ENCODE data around the gene ACOXL. TPM values are rescaled to one million over a fixed set of nuclear protein-coding genes. Genes with fewer than 3 reads are reported as not detected.

Gene ACOXL
- total RNA-seq, 1 donor from 2014 or later = under 0.01 TPM

GRCh38 chr2:111157071-111157661, 424.8 kb downstream of the ACOXL start:
- DNase-seq (ENCODE audit: low read depth, low spot score) = no peak

GRCh38 chr2:111157798-111158197, 425.4 kb downstream of the ACOXL start:
- no peak for DNase-seq (ENCODE audit: low read depth, low spot score)

GRCh38 chr2:111159641-111160040, 427.3 kb downstream of the ACOXL start:
- DNase-seq (ENCODE audit: low read depth, low spot score) = no peak

GRCh38 chr2:111160758-111161157, 428.4 kb downstream of the ACOXL start:
- peak; percentile 43 for DNase-seq (ENCODE audit: low read depth, low spot score)

DNA sequence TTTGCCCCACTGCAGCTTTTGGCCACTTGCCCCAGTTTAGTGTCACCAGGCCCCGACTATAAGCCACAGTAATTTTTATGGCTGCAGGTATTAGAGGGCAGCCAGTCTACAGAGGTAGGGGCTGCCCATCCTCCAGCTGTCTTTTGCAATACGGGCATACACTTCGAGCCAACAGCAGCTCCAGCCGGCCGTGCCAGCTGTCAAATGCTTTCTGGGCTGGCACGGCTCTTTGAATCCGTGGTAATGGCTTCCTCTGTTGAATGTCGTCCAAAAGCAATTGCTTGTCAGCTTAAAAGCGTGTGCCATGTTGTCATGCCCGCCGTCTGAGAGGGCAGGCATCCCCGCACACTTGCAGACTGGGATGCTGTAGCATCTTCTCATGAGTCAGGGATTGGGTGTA, 429.6 kb downstream of the ACOXL start:
- no peak for DNase-seq (ENCODE audit: low read depth, low spot score)

DNA sequence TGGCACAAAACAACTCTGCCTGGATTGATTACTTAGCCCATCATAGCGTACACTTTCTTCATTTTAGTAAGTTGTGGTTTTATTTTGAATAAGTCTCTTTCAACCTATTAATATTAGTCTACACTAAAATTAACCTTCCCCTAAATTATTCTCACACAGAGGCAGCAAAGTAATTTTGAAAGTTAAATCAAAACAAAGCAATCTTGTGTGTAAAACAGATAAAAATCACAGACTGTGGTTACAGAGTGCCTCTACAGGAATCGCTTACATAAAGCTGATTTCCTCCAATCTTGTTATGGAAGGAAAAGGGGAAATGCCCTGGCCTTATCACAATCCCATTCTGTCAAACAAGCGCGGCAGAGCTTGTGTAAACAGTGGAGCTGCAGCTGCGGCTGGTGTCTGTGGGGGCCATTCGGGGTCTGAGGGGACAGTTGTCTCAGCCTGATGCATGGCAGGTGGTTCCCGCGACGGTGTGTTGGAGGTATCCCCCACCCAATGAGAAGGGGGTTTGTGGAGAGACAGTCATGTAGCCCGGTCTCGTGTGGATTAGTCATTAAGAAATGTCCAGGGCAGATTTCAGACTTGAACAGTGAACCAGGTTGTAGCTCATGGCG, 430.5 kb downstream of the ACOXL start:
- peak; percentile 71 for DNase-seq (ENCODE audit: low read depth, low spot score)

GRCh38 chr2:111164078-111164477, 431.7 kb downstream of the ACOXL start:
- no peak for DNase-seq (ENCODE audit: low read depth, low spot score)

DNA sequence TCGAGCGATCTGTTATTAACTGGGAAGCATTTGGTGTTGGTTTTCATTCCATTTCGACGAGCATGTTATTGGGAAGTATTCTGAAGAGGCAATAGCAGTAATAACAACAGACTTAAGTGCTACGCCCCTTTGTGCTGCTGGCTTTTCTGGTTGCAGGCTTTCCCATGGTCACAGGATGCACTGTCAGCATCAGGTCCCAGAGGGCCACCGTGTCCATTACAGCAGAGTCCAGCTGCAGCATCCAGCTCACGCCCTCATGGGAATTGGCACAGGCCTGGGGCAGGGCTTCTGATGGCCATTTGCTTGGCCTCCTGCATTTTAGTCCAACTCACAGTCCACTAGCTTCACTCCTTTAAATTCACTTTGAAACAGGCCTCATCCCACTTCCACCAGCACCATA, 432.7 kb downstream of the ACOXL start:
- no peak for DNase-seq (ENCODE audit: low read depth, low spot score)

- no peak for DNase-seq (ENCODE audit: low read depth, low spot score)
Measured at GRCh38 chr2:111166115-111166514, 433.7 kb downstream of the ACOXL start.

DNA sequence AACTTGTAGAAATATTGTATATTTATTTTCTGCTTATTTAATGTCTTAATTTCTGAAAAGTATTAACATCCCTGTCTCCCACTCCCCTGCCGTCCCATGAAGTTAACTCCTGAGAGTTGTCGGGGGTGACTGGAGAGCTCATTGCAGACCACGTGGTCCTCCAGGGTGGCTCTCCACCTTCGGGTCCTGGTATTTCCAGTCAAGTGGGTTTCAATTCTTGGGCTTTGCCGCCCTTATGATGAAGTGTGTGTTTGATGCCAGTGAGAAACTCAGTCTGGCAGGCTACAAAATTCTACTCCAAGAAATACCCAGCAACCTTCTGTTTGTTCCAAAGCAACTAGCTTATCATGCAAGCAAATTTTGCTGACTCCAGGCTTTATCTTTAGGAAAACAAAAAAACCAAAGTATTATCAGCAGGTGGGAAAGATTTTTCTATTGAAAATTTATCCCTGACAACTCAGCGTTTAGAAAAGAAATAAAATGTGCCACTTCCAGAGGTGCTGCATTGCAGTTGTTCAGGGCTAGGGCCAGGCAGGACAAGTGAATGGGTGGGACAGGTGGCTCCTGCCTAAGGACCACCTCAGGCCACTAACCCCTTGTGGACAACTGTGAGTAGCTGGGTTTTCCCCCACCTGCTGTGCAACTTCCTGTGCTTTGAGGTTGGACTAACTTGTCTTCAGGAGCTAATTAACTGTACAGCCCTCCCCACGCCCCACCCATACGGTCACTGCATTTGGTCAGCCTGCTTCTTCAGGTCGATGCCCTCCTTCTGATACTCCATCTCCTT, 434.9 kb downstream of the ACOXL start:
- DNase-seq (ENCODE audit: low read depth, low spot score) = no peak

DNA sequence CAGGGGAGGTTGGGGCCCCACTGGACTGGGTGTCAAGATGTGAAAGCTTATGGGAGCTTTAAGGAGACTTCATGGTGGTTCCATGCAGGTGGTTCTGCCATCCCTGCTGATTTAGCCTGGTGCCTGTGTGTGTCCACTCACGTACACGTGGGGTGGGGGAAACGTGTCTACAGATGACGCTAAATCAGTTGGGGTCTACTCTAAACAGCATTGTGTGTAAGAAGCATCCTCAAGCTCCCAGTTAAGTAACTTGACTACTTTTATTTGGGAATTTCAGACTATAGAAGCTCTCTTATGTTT, 435.4 kb downstream of the ACOXL start:
- DNase-seq (ENCODE audit: low read depth, low spot score) = no peak

Other genes with a start within 250 kb of the ACOXL start
- gene RGPD6, start 155.4 kb upstream of the ACOXL start, total RNA-seq = 23.0 and 29.9 TPM in 2 replicates
- 27.7 and 101 TPM in 2 replicates for gene BUB1, start 54.5 kb upstream of the ACOXL start, total RNA-seq